Fibroblast of mammary gland (primary cell): ENCODE results near the gene ZNF319.

Experiments
- DNase-seq: peaks from one replicate; pipeline ENCODE4 v3.0.0-alpha.2; 2010; ENCODE audit warnings: low read depth
- H3K4me3 ChIP-seq: 2 replicates; pipeline ENCODE4 v1.5.1; 2011; ENCODE audit warnings: low read depth, mild to moderate bottlenecking, low read length, moderate library complexity; ENCODE audit not compliant: control insufficient read depth
- CTCF ChIP-seq: conservative IDR thresholded peaks from 2 replicates; pipeline ENCODE4 v1.5.1; 2011; ENCODE audit warnings: low read depth, low read length, inconsistent platforms; ENCODE audit not compliant: control insufficient read depth, insufficient read depth

The ZNF319 gene

GRCh38 chr16:57956924-57957672, 43.4 kb downstream of the ZNF319 start:
- no peak overlapping the region for H3K4me3 ChIP-seq
- no peak for TF ChIP-seq CTCF
- DNase-seq, result no peak

GRCh38 chr16:57956270-57956808, 44.1 kb downstream of the ZNF319 start:
- DNase-seq, result no peak
- no peak overlapping the region for H3K4me3 ChIP-seq
- TF ChIP-seq CTCF, result no peak

- TF ChIP-seq CTCF, result no peak
- H3K4me3 ChIP-seq, result no peak overlapping the region
- DNase-seq, result no peak
Observed at GRCh38 chr16:57955572-57956188, 44.8 kb downstream of the ZNF319 start.

- H3K4me3 ChIP-seq, result no peak overlapping the region
- no peak for DNase-seq
- no peak for TF ChIP-seq CTCF
Observed at GRCh38 chr16:57953857-57954256, 46.6 kb downstream of the ZNF319 start.

GRCh38 chr16:57952909-57953308, 47.6 kb downstream of the ZNF319 start:
- no peak for TF ChIP-seq CTCF

GRCh38 chr16:57951204-57951960, 49.1 kb downstream of the ZNF319 start:
- no peak overlapping the region for H3K4me3 ChIP-seq
- no peak for DNase-seq
- no peak for TF ChIP-seq CTCF

More at GRCh38 chr16:57952909-57953308, 47.6 kb downstream of the ZNF319 start:
- H3K4me3 ChIP-seq, result no peak overlapping the region
- no peak for DNase-seq
